GM21526 (cell line): Measurements from ENCODE around the gene GFI1.
"Not testable (repeated sequence)": the region's sequence is repeated elsewhere in the genome, so short reads cannot be mapped to it uniquely, and the experiment has no call there.

Experiments used
- ATAC-seq: cut with Tn5 transposase; IDR thresholded peaks from one replicate; pipeline ENCODE4 v1.9.1; 2021; ENCODE audit warnings: moderate library complexity; ENCODE audit not compliant: unreplicated experiment, low FRiP score

Gene GFI1

GRCh38 chr1:92486251-92487077 lies at the start of gene GFI1:
Gene GFI1, minus strand, starts transcription at chr1:92486925. Its CDS starts 3,438 bp downstream, at chr1:92483487.
- peak; percentile 0 for ATAC-seq

- ATAC-seq = not testable (repeated sequence)
Measured at GRCh38 chr1:92532371-92532770, 45.6 kb upstream of the GFI1 start.

DNA sequence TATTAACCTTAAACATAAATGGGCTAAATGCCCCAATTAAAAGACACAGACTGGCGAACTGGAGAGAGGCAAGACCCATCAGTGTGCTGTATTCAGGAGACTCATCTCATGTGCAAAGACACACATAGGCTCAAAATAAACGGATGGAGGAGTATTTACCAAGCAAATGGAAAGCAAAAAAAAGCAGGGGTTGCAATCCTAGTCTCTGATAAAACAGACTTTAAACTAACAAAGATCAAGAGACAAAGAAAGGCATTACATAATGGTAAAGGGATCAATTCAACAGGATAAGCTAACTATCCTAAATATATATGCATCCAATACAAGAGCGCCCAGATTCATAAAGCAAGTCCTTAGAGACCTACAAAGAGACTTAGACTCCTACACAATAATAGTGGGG lies 45.2 kb upstream of the GFI1 start:
- not testable (repeated sequence) for ATAC-seq

GRCh38 chr1:92527670-92528069 lies 40.9 kb upstream of the GFI1 start:
- no peak for ATAC-seq

DNA sequence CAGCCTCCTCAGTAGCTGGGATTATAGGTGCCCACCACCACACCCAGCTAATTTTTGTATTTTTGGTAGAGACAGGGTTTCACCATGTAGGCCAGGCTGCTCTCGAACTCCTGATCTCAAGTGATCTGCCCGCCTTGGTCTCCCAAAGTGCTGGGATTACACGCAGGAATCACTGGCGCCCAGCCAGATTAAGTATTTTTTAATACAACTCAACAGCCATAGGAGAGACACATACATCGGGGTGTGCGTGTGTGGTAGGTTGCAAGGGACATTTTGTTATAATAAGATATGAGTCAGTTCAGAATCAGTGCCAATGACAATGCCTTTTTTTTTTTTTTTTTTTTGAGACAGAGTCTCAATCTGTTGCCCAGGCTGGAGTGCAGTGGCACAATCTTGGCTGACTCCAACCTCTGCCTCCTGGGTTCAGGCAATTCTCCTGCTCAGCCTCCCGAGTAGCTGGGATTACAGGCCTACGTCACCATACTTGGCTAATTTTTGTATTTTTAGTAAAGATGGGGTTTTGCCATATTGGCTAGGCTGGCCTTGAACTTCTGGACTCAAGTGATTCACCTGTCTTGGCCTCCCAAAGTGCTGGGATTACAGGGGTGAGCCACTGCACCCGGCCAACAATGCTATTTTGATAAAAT lies 38.3 kb upstream of the GFI1 start:
- ATAC-seq = not testable (repeated sequence)

DNA sequence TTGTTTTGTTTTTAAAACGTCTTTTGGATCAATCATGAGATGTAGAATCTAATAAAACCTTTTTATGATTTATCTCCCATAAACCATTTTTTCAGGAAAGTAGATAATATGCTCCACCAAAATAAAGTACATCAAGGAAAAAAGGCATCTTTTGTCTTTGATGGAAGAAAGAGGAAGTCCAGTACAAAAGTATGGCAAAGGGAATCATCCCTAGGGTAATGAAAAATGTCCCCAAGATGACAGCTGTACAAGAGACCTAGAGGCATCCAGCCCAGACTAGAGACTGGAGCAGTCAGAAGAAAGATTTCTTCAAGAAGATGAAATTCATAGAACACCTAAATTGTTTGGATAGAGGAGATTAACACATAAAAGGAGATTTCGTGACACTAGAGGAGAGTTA lies 32.3 kb upstream of the GFI1 start:
- no peak for ATAC-seq

DNA sequence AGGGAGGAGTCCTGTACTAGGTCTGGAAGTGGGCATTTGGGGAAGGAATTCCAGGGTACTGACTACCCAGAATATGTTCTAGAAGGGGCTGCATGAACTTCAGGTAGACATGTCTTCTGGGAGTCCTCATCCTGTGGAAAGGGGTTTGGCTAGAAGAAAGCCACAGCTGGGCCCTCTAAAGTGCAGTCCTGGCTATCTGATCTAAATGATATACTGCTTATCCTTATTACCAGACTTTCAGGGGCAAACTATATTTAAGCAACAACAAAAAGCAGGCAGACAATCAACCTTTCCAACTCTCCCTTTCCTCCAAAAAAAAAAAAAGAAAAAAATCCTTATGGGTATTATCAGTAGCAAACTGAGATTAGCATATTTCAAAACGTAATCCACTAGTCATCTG lies 29.8 kb upstream of the GFI1 start:
- ATAC-seq = no peak

GRCh38 chr1:92515796-92516201 lies 29.1 kb upstream of the GFI1 start:
- ATAC-seq = no peak

GRCh38 chr1:92511541-92511940 lies 24.8 kb upstream of the GFI1 start:
- no peak for ATAC-seq

DNA sequence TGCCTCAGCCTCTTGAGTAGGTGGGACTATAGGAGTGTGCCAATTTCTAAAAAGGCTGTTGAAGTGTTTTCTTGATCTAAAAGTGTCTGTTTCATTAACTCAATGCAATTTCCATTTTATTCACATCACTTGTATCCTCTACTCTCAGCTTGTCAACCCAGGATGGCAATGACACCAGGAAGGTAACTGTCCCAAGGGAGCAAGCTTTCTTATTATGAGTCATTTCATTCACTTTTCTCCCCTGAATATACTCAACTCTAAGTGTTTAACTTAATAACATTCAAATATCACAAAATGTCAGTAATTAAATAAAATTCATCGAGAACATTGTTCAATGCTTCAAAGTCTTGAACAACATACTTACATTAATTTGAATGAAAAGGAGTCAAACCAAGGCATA lies 22.9 kb upstream of the GFI1 start:
- ATAC-seq = no peak

DNA sequence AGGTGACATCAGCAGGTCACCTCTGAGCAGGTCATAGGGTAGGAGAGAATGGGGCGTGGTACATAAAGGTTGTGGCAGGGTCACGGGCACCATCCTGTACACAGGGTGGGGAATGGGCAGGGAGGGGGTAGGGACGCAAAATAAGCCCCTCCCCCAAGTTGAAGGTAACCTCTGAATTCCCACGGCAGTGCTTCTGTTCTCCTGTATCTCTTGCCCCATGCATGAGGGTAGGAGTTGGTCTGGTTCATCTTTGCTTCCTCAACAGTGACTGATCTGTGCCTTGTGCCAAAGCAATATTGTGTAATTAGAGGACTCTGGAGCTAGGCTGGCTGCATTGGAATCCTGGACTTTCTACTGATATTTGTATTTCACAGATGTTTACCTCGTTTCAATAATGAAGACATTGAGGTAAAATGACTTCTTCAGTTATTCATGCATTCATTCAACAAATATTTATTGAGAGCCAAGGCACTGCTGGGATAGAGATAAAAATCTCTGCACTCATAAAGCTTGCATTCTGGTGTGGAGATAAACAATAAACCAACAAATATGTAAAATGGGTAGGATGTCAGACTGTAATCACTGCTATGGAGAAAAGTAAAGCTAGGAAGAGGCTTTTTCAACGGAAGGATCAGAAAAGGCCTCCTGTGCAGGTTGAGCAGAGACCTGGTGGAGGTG lies 18.4 kb upstream of the GFI1 start:
- no peak for ATAC-seq

DNA sequence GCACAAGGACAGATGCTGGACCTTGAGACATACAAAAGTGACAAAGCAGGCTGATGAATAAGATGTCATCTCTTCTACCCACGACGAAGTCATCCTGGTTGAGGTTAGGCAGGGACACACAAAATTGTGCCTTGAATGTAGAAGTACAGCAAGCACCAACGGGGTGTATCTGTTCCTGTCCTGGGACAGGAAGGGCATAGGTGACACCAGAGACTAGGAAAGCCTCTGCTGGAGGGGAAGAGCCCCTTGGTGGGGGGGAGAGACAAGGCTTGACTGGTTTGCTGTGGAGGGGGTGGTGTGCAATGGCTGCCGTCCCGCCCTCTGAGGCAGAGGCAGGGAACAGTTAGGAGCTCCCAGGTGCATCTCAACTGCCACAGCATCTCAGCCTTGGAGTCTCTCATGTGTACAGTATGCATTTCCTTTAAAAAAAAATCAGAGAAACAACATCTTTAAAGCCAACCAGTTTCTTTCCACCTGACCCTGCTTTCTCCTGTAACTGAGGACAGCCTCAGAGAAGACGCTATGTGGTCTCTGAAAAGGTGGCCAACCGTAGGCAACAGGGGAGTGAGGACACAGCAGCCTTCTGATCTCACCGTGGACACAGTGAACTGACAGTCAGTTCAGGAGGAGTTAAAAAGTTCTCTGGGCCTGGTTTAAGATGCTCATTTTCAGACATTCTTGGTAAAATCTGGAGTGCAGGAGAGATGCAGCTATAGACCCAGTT lies 17.7 kb upstream of the GFI1 start:
- no peak for ATAC-seq

- no peak for ATAC-seq
Measured at GRCh38 chr1:92503926-92504285, 17.2 kb upstream of the GFI1 start.

- ATAC-seq = no peak
Measured at GRCh38 chr1:92503043-92503925, 16.6 kb upstream of the GFI1 start.

DNA sequence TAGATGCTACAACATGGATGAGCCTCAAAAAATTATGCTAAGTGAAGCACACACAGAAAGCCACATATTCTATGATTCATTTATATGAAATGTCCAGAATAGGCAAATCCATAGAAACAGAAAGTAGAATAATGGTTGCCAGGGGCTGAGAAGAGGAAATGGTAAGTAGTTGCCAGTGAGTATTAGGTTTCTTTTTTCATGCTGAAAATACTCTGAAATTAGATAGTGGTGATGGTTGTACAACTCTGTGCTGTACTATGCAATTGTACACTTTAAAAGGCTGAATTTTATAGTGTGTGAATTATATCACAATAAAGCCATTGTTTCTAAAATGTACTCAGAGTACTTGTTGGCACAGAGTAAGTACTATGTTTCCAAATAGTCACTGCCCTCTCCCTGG lies 15.5 kb upstream of the GFI1 start:
- no peak for ATAC-seq

- ATAC-seq = no peak
Measured at GRCh38 chr1:92500552-92500951, 13.8 kb upstream of the GFI1 start.

- no peak for ATAC-seq
Measured at GRCh38 chr1:92495392-92496063, 8.8 kb upstream of the GFI1 start.

DNA sequence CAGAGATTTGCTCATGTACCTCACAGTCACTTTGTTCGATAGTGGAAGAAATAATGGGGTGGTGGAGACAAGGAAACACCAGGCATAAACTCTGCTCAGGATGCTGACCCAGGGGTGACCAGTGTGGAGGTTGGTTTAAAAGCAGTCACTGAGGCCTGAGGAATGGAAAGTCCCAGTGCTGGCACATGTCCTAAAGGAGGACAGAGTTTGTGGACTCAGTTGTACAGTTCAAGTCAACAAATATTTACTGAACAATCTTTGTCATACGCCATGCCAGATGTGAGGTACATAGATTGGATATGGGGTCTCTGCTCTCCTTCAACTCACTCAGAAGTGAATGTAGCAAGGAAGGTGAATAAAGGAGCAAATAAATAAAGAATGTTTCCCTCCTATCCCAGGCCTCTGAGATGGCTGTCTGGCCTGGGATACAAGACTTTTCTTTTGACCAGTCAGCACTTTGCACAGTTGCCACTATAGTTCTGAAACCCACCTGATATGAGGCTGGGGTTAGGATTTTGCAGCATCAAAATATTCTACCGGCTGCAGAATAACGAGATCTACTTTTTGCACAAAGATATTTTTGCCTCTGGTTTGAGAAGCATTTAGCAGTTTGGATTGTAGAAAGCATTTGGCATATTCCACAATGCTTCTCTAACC lies 7.9 kb upstream of the GFI1 start:
- no peak for ATAC-seq

- ATAC-seq = no peak
Measured at GRCh38 chr1:92493139-92493538, 6.4 kb upstream of the GFI1 start.
